GM12892 (cell line): ENCODE measurements around the gene PPP1R15B.

ENCODE experiments used
- DNase-seq: peaks from one replicate; pipeline ENCODE4 v3.0.0; 2011; ENCODE audit not compliant: insufficient read length
- FAIRE-seq: peaks from 2 replicates; lab custom pipeline; 2011; peaks lifted over from hg19 to GRCh38; lab: Jason Lieb, UNC
- POLR2A ChIP-seq: IDR thresholded peaks from 2 replicates; pipeline ENCODE4 v1.6.1; 2011; ENCODE audit warnings: low read depth, low read length, control low read depth
- POLR2AphosphoS5 ChIP-seq: IDR thresholded peaks from 2 replicates; pipeline ENCODE4 v1.6.1; 2011; ENCODE audit warnings: low read depth, low read length, control low read depth
- TAF1 ChIP-seq: IDR thresholded peaks from 2 replicates; pipeline ENCODE4 v1.6.1; 2011; ENCODE audit warnings: low read depth, mild to moderate bottlenecking, control low read depth, low read length, borderline replicate concordance

The PPP1R15B gene

GRCh38 chr1:204415351-204415750, 3.7 kb upstream of the PPP1R15B start:
- DNase-seq: no peak
- no peak for FAIRE-seq
- no peak for TF ChIP-seq POLR2AphosphoS5
- TF ChIP-seq POLR2A: no peak
- TF ChIP-seq TAF1: no peak

GRCh38 chr1:204414016-204414415, 2.4 kb upstream of the PPP1R15B start:
- DNase-seq: no peak
- FAIRE-seq: no peak
- no peak for TF ChIP-seq TAF1
- no peak for TF ChIP-seq POLR2A
- TF ChIP-seq POLR2AphosphoS5: no peak

GRCh38 chr1:204413170-204413535, 1.5 kb upstream of the PPP1R15B start:
- TF ChIP-seq TAF1: no peak
- TF ChIP-seq POLR2A: no peak
- TF ChIP-seq POLR2AphosphoS5: no peak
- no peak for FAIRE-seq
- no peak for DNase-seq

- DNase-seq (peak; percentile 36), FAIRE-seq (peak; percentile 36)
Measured at GRCh38 chr1:204410688-204411450, 748 bp downstream of the PPP1R15B start.

GRCh38 chr1:204409836-204410687, 1.6 kb downstream of the PPP1R15B start:
- no peak; the same call in 1 of the 2 replicates for TF ChIP-seq POLR2AphosphoS5
- no peak for TF ChIP-seq TAF1
- no peak for TF ChIP-seq POLR2A
- no peak for DNase-seq
- no peak for FAIRE-seq

More at GRCh38 chr1:204410688-204411450, 748 bp downstream of the PPP1R15B start:
- TF ChIP-seq POLR2A (no peak), POLR2AphosphoS5 (no peak), TAF1 (no peak)

GRCh38 chr1:204409123-204409522, 2.5 kb downstream of the PPP1R15B start:
- FAIRE-seq (no peak), DNase-seq (no peak)
- no peak for TF ChIP-seq POLR2AphosphoS5
- no peak for TF ChIP-seq POLR2A

GRCh38 chr1:204408602-204409001, 3.0 kb downstream of the PPP1R15B start:
- FAIRE-seq: no peak
- no peak for TF ChIP-seq POLR2A
- no peak for TF ChIP-seq TAF1
- no peak for TF ChIP-seq POLR2AphosphoS5
- DNase-seq: no peak

GRCh38 chr1:204408074-204408507, 3.5 kb downstream of the PPP1R15B start:
- FAIRE-seq: no peak
- DNase-seq: no peak
- no peak for TF ChIP-seq TAF1
- TF ChIP-seq POLR2AphosphoS5: no peak
- no peak for TF ChIP-seq POLR2A

GRCh38 chr1:204407295-204407971, 4.2 kb downstream of the PPP1R15B start:
- TF ChIP-seq POLR2AphosphoS5: no peak
- TF ChIP-seq POLR2A: no peak
- TF ChIP-seq TAF1: no peak
- FAIRE-seq: no peak
- DNase-seq: no peak

- TF ChIP-seq POLR2A (no peak), TAF1 (no peak), POLR2AphosphoS5 (no peak)
- DNase-seq (no peak), FAIRE-seq (no peak)
Measured at GRCh38 chr1:204406621-204407020, 5.0 kb downstream of the PPP1R15B start.

GRCh38 chr1:204405988-204406387, 5.6 kb downstream of the PPP1R15B start:
- FAIRE-seq (no peak), DNase-seq (no peak)
- no peak for TF ChIP-seq TAF1
- TF ChIP-seq POLR2A: no peak
- TF ChIP-seq POLR2AphosphoS5: no peak

- TF ChIP-seq POLR2A: no peak
- TF ChIP-seq TAF1: no peak
- no peak for TF ChIP-seq POLR2AphosphoS5
- no peak for DNase-seq
- no peak for FAIRE-seq
Measured at GRCh38 chr1:204404629-204405028, 7.0 kb downstream of the PPP1R15B start.
